ENCODE measurements around the gene GCNT2.

GRCh38 chr6:10505529-10505928 lies 15.6 kb upstream of the GCNT2 start:
- TF ChIP-seq CTCF (conservative IDR thresholded peaks at IDR 0.05; ENCODE audit: low read depth, low read length): no peak
- no peak for TF ChIP-seq EZH2phosphoT487 (IDR thresholded peaks at IDR 0.05; ENCODE audit: borderline replicate concordance, low read length)
- TF ChIP-seq EZH2 (IDR thresholded peaks at IDR 0.05; ENCODE audit: low read length, unreplicated experiment): no peak
